GM12891 (cell line): ENCODE data around the gene BBLN.
"Not testable (repeated sequence)": the region's sequence is repeated elsewhere in the genome, so short reads cannot be mapped to it uniquely, and the experiment has no call there.

Source experiments
- PAX5 ChIP-seq: IDR thresholded peaks from 2 replicates; pipeline ENCODE4 v1.6.1; 2011; ENCODE audit warnings: low read length, moderate library complexity, mild to moderate bottlenecking; ENCODE audit not compliant: insufficient read depth, severe bottlenecking
- POLR2A ChIP-seq: IDR thresholded peaks from 2 replicates; pipeline ENCODE4 v1.6.1; 2011; ENCODE audit warnings: low read depth, low read length, control low read depth
- POLR2AphosphoS5 ChIP-seq: IDR thresholded peaks from 2 replicates; pipeline ENCODE4 v1.6.1; 2011; ENCODE audit warnings: low read depth, low read length, control low read depth
- POU2F2 ChIP-seq: IDR thresholded peaks from 2 replicates; pipeline ENCODE4 v1.6.1; 2011; ENCODE audit warnings: low read depth, mild to moderate bottlenecking, control low read depth, low read length, moderate library complexity
- SPI1 ChIP-seq: IDR thresholded peaks from 2 replicates; pipeline ENCODE4 v1.6.1; 2011; ENCODE audit warnings: low read depth, low read length, control low read depth
- TAF1 ChIP-seq: IDR thresholded peaks from 2 replicates; pipeline ENCODE4 v1.6.1; 2011; ENCODE audit warnings: low read depth, low read length, control low read depth

GRCh38 chr9:128131346-128131745 is 28.7 kb upstream of the BBLN start:
- not testable (repeated sequence) for TF ChIP-seq POU2F2, POLR2AphosphoS5, POLR2A, TAF1, SPI1, PAX5
